ENCODE data around the gene AKNAD1.

GRCh38 chr1:108780937-108781574, 75.8 kb downstream of the AKNAD1 start:
- TF ChIP-seq SMARCC2 (IDR thresholded peaks at IDR 0.05) (no peak), TCF7L2 (IDR thresholded peaks at IDR 0.05; ENCODE audit: low read depth, low read length) (no peak), EZH2 (conservative IDR thresholded peaks at IDR 0.05; ENCODE audit: low read depth, low read length) (no peak), SIN3A (IDR thresholded peaks at IDR 0.05; ENCODE audit: borderline replicate concordance, low read depth, low read length) (no peak), POLR2AphosphoS2 (IDR thresholded peaks at IDR 0.05; ENCODE audit: low read depth, low read length) (no peak)
- TF ChIP-seq, protein P1, sequence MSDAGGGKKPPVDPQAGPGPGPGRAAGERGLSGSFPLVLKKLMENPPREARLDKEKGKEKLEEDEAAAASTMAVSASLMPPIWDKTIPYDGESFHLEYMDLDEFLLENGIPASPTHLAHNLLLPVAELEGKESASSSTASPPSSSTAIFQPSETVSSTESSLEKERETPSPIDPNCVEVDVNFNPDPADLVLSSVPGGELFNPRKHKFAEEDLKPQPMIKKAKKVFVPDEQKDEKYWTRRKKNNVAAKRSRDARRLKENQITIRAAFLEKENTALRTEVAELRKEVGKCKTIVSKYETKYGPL (CRISPR knock-in tag; IDR thresholded peaks at IDR 0.05) = no peak
